CD4-positive, alpha-beta T cell (primary cell): ENCODE measurements around the gene GRIN2A. TPM values are rescaled to one million over a fixed set of nuclear protein-coding genes. Genes with fewer than 3 reads are reported as not detected.

Experiments used
- ATAC-seq: fragments of 200-7000 bp; cut with Tn5 transposase; one replicate; pipeline ENCODE4 v1.10.0; 2022; ENCODE audit warnings: mild to moderate bottlenecking; ENCODE audit not compliant: poor library complexity
- CTCF ChIA-PET: fragments of 350-600 bp; sonication (Branson Sonifier 250); formaldehyde crosslinking; loops from one replicate; lab custom pipeline; 2021; ENCODE audit warnings: antibody characterized with exemption, inconsistent platforms; lab: Charles Lee
- POLR2A ChIA-PET: fragments of 350-600 bp; sonication (Branson Sonifier 250); formaldehyde crosslinking; loops from one replicate; lab custom pipeline; 2021; ENCODE audit warnings: antibody characterized with exemption, inconsistent platforms; lab: Charles Lee
- DNase-seq, 14 experiments: peaks; one replicate each; pipeline ENCODE4 v3.0.0-alpha.2; 2013 to 2020; ENCODE audit warnings: mixed read lengths in 2 of 14
- H3K27ac ChIP-seq, 2 donors: one replicate each; pipeline versions ENCODE4 v1.5.1 to v1.7.0; 2013; ENCODE audit warnings: low read length in 2 of 2, low read depth in 1 of 2, mild to moderate bottlenecking in 1 of 2
- H3K27me3 ChIP-seq, 2 experiments: 1 replicate in 1 of 2; 2 replicates in 1 of 2; pipeline versions ENCODE4 v1.6.1 to v1.7.0; 2013; ENCODE audit warnings: low read length in 2 of 2, control low read depth in 1 of 2, mild to moderate bottlenecking in 1 of 2, moderate library complexity in 1 of 2; ENCODE audit not compliant: insufficient read depth in 2 of 2, control insufficient read depth in 1 of 2
- H3K36me3 ChIP-seq: one replicate; pipeline ENCODE4 v1.6.1; 2013; ENCODE audit warnings: low read length, control low read depth; ENCODE audit not compliant: insufficient read depth
- H3K4me1 ChIP-seq: one replicate; pipeline ENCODE4 v1.6.1; 2013; ENCODE audit warnings: low read length, control low read depth; ENCODE audit not compliant: insufficient read depth
- H3K4me3 ChIP-seq: one replicate; pipeline ENCODE4 v1.5.1; 2013; ENCODE audit warnings: mild to moderate bottlenecking, low read length, moderate library complexity
- H3K9me3 ChIP-seq, 2 experiments: 1 replicate in 1 of 2; 2 replicates in 1 of 2; pipeline versions ENCODE4 v1.6.1 to v1.7.0; 2013; ENCODE audit warnings: low read length in 2 of 2, mild to moderate bottlenecking in 2 of 2, control low read depth in 1 of 2, moderate library complexity in 1 of 2; ENCODE audit not compliant: control insufficient read depth in 1 of 2, insufficient read depth in 1 of 2
- H3K27ac Mint-ChIP-seq: one replicate; pipeline ENCODE4 v1.8.0; 2020; ENCODE audit warnings: mixed read lengths
- H3K27me3 Mint-ChIP-seq: one replicate; pipeline ENCODE4 v1.8.0; 2021; ENCODE audit warnings: mixed read lengths
- H3K36me3 Mint-ChIP-seq: one replicate; pipeline ENCODE4 v1.8.0; 2021; ENCODE audit warnings: low read depth, mixed read lengths
- H3K4me1 Mint-ChIP-seq: one replicate; pipeline ENCODE4 v1.8.0; 2021; ENCODE audit warnings: low read depth, mixed read lengths
- H3K4me3 Mint-ChIP-seq: one replicate; pipeline ENCODE4 v1.8.0; 2020; ENCODE audit warnings: mild to moderate bottlenecking, mixed read lengths
- H3K9me3 Mint-ChIP-seq: one replicate; pipeline ENCODE4 v1.8.0; 2020; ENCODE audit warnings: mixed read lengths
- CTCF ChIP-seq: fragments of 200-600 bp; IDR thresholded peaks from one replicate; pipeline ENCODE4 v1.8.0; 2022; ENCODE audit warnings: antibody characterized with exemption, mild to moderate bottlenecking
- intact Hi-C, 2 experiments: fragments of 100-400 bp; cut with DNase I in 1 of 2; cut with micrococcal nuclease in 1 of 2; formaldehyde crosslinking; loops; one replicate each; pipeline versions ENCODE4 v1.15.1 to v1.9.0; 2023 to 2025; cut with DNase I, micrococcal nuclease
- total RNA-seq, 174 experiments: library from RNA in 2 of 174; stranded (reverse) in 2 of 174; gene quantifications; one replicate each; pipeline ENCODE4 v1.2.3 and lab custom pipeline; 2021 to 2026

Gene GRIN2A
- total RNA-seq, 2 experiments from 2014 or later, result not detected

- H3K36me3 Mint-ChIP-seq, result no peaks in the 10 kb centered on the region
- no peak for ATAC-seq
- Histone ChIP-seq H3K36me3 (no peaks in the 10 kb centered on the region), H3K27me3 (no peaks in the 10 kb centered on the region), H3K4me1 (no peaks in the 10 kb centered on the region), H3K4me3 (no peak overlapping the region), H3K9me3 (peaks cover 0 to 14% of the 10 kb centered on the region in 2 experiments), H3K27ac (no peak overlapping the region)
- H3K27me3 Mint-ChIP-seq, result no peaks in the 10 kb centered on the region
- H3K9me3 Mint-ChIP-seq, result peaks cover 2% of the 10 kb centered on the region
- ChIA-PET CTCF (no interaction called here), POLR2A (no interaction called here)
- H3K4me1 Mint-ChIP-seq, result no peaks in the 10 kb centered on the region
- intact Hi-C loops, result no loop called here
- H3K4me3 Mint-ChIP-seq, result no peak overlapping the region
- H3K27ac Mint-ChIP-seq, result no peak overlapping the region
- TF ChIP-seq CTCF, result no peak
- no peak for DNase-seq
Observed at GRCh38 chr16:9907752-9908151, 274.5 kb downstream of the GRIN2A start.

- H3K9me3 Mint-ChIP-seq, result peaks cover 4% of the 10 kb centered on the region
- H3K4me1 Mint-ChIP-seq, result no peaks in the 10 kb centered on the region
Observed at GRCh38 chr16:9906218-9906617, 276.0 kb downstream of the GRIN2A start.

GRCh38 chr16:9904526-9904925 lies 277.7 kb downstream of the GRIN2A start:
- H3K9me3 ChIP-seq, result peaks cover 0 to 18% of the 10 kb centered on the region in 2 experiments
- no peaks in the 10 kb centered on the region for H3K4me1 Mint-ChIP-seq
- intact Hi-C loops, result no loop called here

More at GRCh38 chr16:9906218-9906617, 276.0 kb downstream of the GRIN2A start:
- CTCF ChIA-PET, result no interaction called here
- Histone ChIP-seq H3K27ac (no peak overlapping the region), H3K36me3 (no peaks in the 10 kb centered on the region), H3K4me1 (no peaks in the 10 kb centered on the region), H3K4me3 (no peak overlapping the region), H3K9me3 (peaks cover 0 to 18% of the 10 kb centered on the region in 2 experiments), H3K27me3 (no peaks in the 10 kb centered on the region)
- TF ChIP-seq CTCF, result no peak
- Mint-ChIP-seq H3K27ac (no peak overlapping the region), H3K36me3 (no peaks in the 10 kb centered on the region), H3K4me3 (no peak overlapping the region), H3K27me3 (no peaks in the 10 kb centered on the region)
- intact Hi-C loops, result no loop called here
- DNase-seq, result no peak
- POLR2A ChIA-PET, result no interaction called here
- ATAC-seq, result no peak

More at GRCh38 chr16:9904526-9904925, 277.7 kb downstream of the GRIN2A start:
- DNase-seq (no peak), ATAC-seq (no peak)
- CTCF ChIA-PET, result no interaction called here
- H3K27me3 Mint-ChIP-seq, result no peaks in the 10 kb centered on the region
- no peak overlapping the region for H3K4me3 Mint-ChIP-seq
- Histone ChIP-seq H3K27ac (no peak overlapping the region), H3K27me3 (no peaks in the 10 kb centered on the region), H3K36me3 (no peaks in the 10 kb centered on the region), H3K4me1 (no peaks in the 10 kb centered on the region), H3K4me3 (no peak overlapping the region)
- no peak for TF ChIP-seq CTCF
- POLR2A ChIA-PET, result no interaction called here
- no peak overlapping the region for H3K27ac Mint-ChIP-seq
- H3K36me3 Mint-ChIP-seq, result no peaks in the 10 kb centered on the region
- peaks cover 7% of the 10 kb centered on the region for H3K9me3 Mint-ChIP-seq
